ENCODE results near the gene PRR15L. TPM values are rescaled to one million over a fixed set of nuclear protein-coding genes. Genes with fewer than 3 reads are reported as not detected.
"Not testable (repeated sequence)": the region's sequence is repeated elsewhere in the genome, so short reads cannot be mapped to it uniquely, and the experiment has no call there.

PRR15L gene
- total RNA-seq, 3 donors from 2014 or later, result 0.14 to 0.29 TPM; not detected in 1

- H3K9me3 Mint-ChIP-seq; H3K4me3 Mint-ChIP-seq; H3K27me3 Mint-ChIP-seq (ENCODE audit: low read depth); DNase-seq; ATAC-seq: not testable (repeated sequence)
- Mint-ChIP-seq H3K4me1 (ENCODE audit: low read depth) (peaks cover 16% of the 10 kb centered on the region), H3K36me3 (ENCODE audit: insufficient read depth) (peaks cover 44% of the 10 kb centered on the region)
Measured at GRCh38 chr17:47919889-47920288, 37.8 kb downstream of the PRR15L start.

GRCh38 chr17:47918991-47919390 lies 38.7 kb downstream of the PRR15L start:
- Mint-ChIP-seq H3K27me3 (ENCODE audit: low read depth) (no peaks in the 10 kb centered on the region), H3K4me1 (ENCODE audit: low read depth) (peaks cover 18% of the 10 kb centered on the region), H3K36me3 (ENCODE audit: insufficient read depth) (peaks cover 43% of the 10 kb centered on the region), H3K4me3 (no peak overlapping the region), H3K9me3 (no peaks in the 10 kb centered on the region)
- DNase-seq (no peak), ATAC-seq (no peak)

GRCh38 chr17:47918006-47918405 lies 39.7 kb downstream of the PRR15L start:
- Mint-ChIP-seq H3K9me3 (no peaks in the 10 kb centered on the region), H3K4me1 (ENCODE audit: low read depth) (peaks cover 18% of the 10 kb centered on the region)
- ATAC-seq, result no peak

GRCh38 chr17:47917581-47917980 lies 40.1 kb downstream of the PRR15L start:
- ATAC-seq, result no peak
- Mint-ChIP-seq H3K4me3 (no peak overlapping the region), H3K9me3 (no peaks in the 10 kb centered on the region), H3K4me1 (ENCODE audit: low read depth) (peaks cover 18% of the 10 kb centered on the region), H3K27me3 (ENCODE audit: low read depth) (no peaks in the 10 kb centered on the region), H3K36me3 (ENCODE audit: insufficient read depth) (peaks cover 31% of the 10 kb centered on the region)
- no peak for DNase-seq

More at GRCh38 chr17:47918006-47918405, 39.7 kb downstream of the PRR15L start:
- no peak for DNase-seq
- Mint-ChIP-seq H3K36me3 (ENCODE audit: insufficient read depth) (peaks cover 33% of the 10 kb centered on the region), H3K27me3 (ENCODE audit: low read depth) (no peaks in the 10 kb centered on the region), H3K4me3 (no peak overlapping the region)

DNA sequence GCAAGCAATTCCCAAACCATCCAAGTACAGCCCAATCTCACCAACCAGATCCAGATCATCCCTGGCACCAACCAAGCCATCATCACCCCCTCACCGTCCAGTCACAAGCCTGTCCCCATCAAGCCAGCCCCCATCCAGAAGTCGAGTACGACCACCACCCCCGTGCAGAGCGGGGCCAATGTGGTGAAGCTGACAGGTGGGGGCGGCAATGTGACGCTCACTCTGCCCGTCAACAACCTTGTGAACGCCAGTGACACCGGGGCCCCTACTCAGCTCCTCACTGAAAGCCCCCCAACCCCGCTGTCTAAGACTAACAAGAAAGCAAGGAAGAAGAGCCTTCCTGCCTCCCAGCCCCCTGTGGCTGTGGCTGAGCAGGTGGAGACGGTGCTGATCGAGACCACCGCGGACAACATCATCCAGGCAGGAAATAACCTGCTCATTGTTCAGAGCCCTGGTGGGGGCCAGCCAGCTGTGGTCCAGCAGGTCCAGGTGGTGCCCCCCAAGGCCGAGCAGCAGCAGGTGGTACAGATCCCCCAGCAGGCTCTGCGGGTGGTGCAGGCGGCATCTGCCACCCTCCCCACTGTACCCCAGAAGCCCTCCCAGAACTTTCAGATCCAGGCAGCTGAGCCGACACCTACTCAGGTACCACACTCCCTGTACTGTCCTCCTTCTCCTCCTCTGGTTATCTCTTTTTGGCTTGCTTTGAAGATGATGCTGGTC lies 41.0 kb downstream of the PRR15L start:
- no peak for ATAC-seq
- H3K27me3 Mint-ChIP-seq (ENCODE audit: low read depth), result no peaks in the 10 kb centered on the region
- H3K4me3 Mint-ChIP-seq, result no peak overlapping the region
- H3K9me3 Mint-ChIP-seq, result no peaks in the 10 kb centered on the region
- DNase-seq, result no peak
- H3K4me1 Mint-ChIP-seq (ENCODE audit: low read depth), result peaks cover 18% of the 10 kb centered on the region
- H3K36me3 Mint-ChIP-seq (ENCODE audit: insufficient read depth), result peaks cover 29% of the 10 kb centered on the region

DNA sequence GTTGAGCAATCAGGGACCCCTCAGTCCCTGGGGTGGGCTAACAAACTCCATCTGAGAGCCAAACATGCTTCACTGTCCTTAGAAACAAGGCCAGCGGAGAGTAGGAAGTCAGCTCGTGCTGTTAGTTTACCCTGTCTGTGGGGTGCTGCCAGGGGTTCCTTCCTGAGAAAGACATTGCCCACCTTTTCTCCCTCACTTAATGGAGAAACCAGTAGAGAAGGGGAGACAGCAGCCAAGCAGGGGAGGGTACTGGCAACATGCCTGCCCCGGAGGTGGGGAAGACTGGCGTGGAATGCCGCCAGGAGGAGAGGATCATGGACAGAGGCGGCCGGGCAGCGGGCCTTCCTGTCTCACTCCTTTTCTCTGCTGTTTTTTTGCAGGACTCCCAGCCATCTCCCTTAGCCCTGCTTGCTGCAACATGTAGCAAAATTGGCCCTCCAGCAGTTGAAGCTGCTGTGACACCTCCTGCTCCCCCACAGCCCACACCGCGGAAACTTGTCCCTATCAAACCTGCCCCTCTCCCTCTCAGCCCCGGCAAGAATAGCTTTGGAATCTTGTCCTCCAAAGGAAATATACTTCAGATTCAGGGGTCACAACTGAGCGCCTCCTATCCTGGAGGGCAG lies 41.8 kb downstream of the PRR15L start:
- Mint-ChIP-seq H3K27me3 (ENCODE audit: low read depth) (no peaks in the 10 kb centered on the region), H3K4me1 (ENCODE audit: low read depth) (peaks cover 18% of the 10 kb centered on the region), H3K36me3 (ENCODE audit: insufficient read depth) (peaks cover 27% of the 10 kb centered on the region), H3K9me3 (no peaks in the 10 kb centered on the region), H3K4me3 (no peak overlapping the region)
- ATAC-seq (no peak), DNase-seq (no peak)

DNA sequence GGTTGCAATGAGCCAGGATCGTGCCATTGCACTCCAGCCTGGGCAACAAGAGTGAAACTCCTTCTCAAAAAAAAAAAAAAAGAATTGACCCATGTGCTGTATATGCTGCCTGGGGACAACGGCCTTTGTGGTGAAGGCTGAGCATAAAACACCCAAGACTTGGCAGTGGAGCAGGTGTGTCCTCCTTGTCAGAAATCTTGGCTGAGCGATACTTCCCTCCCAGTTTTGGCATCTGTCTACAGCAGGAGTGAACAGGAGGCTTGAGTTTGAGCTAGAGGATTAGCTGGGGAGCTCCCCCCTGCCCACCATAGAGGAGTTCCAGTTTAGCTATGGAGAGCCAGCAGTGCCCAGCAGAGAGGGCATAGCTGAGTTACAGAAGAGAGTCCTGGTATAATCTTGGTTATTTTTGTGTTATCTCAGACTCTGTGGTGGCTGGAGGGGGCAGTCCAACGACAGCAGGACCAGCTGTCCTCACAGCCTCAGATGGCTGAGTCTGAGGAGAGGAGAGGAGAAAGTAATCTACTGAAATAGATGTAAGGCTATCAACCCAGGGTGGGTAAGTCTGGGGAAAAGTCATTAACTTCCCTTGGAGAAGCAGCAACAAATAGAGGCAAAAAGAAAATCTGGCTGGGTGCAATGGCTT lies 43.3 kb downstream of the PRR15L start:
- Mint-ChIP-seq H3K4me3 (no peak overlapping the region), H3K9me3 (no peaks in the 10 kb centered on the region), H3K27me3 (ENCODE audit: low read depth) (no peaks in the 10 kb centered on the region), H3K4me1 (ENCODE audit: low read depth) (peaks cover 13% of the 10 kb centered on the region), H3K36me3 (ENCODE audit: insufficient read depth) (peaks cover 22% of the 10 kb centered on the region)
- DNase-seq (no peak), ATAC-seq (no peak)

DNA sequence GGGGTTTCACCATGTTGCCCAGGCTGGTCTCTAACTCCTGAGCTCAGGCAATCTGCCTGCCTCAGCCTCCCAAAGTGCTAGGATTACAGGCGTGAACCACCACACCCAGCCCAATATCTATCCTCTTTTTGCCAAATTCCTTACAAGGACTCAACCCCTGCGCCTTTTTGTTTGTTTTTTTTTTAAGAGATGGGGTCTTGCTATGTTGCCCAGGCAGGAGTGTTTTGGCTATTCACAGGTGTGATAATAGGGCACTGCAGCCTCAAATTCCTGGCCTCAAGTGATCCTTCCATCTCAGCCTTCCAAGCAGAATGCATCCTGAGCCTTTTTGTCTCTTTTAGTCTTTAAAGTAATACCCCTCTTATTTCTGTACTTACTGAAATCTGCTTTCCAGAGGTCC lies 44.6 kb downstream of the PRR15L start:
- DNase-seq (no peak), ATAC-seq (no peak)
- Mint-ChIP-seq H3K36me3 (ENCODE audit: insufficient read depth) (peaks cover 27% of the 10 kb centered on the region), H3K27me3 (ENCODE audit: low read depth) (no peaks in the 10 kb centered on the region), H3K9me3 (no peaks in the 10 kb centered on the region), H3K4me1 (ENCODE audit: low read depth) (peaks cover 15% of the 10 kb centered on the region), H3K4me3 (no peak overlapping the region)

DNA sequence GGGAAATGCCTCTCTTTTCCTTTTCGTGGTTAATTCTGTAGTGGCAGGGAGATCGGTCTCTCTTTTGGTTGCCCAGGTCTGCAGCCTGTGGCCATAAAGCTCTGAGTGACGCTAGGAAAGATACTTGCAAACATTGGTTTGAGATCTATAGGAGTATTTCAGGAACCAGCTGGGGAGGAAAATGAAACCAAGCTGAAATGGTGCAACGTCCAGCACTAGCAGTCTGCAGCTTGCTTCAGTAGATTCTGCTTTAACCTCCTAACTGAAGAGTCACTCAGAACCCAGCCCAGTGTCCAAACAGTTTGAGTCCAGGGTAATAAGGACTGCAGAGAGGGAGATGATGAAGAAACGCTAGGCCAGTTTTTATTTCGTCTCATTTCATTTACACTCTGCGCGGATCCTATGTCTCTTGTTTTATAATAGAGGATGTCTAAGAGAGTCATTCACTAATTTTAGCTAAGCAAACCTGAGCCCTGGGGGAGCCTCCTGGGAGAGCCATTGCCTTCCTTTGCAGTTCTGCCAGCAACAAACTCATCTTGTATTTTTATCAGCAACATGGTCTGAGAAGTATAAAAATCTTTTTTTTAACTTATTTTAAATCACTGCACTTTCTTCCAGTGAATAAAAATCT lies 49.6 kb downstream of the PRR15L start:
- Mint-ChIP-seq H3K27me3 (ENCODE audit: low read depth) (no peaks in the 10 kb centered on the region), H3K36me3 (ENCODE audit: insufficient read depth) (peaks cover 16% of the 10 kb centered on the region), H3K4me1 (ENCODE audit: low read depth) (peaks cover 29% of the 10 kb centered on the region), H3K4me3 (no peak overlapping the region), H3K9me3 (no peaks in the 10 kb centered on the region)
- ATAC-seq (no peak), DNase-seq (no peak)

GRCh38 chr17:47906443-47906842 lies 51.2 kb downstream of the PRR15L start:
- H3K9me3 Mint-ChIP-seq, result no peaks in the 10 kb centered on the region
- ATAC-seq, result no peak
- H3K4me1 Mint-ChIP-seq (ENCODE audit: low read depth), result peaks cover 38% of the 10 kb centered on the region

GRCh38 chr17:47905221-47905733 lies 52.4 kb downstream of the PRR15L start:
- DNase-seq, result no peak
- Mint-ChIP-seq H3K27me3 (ENCODE audit: low read depth) (no peaks in the 10 kb centered on the region), H3K36me3 (ENCODE audit: insufficient read depth) (peaks cover 26% of the 10 kb centered on the region), H3K9me3 (no peaks in the 10 kb centered on the region), H3K4me1 (ENCODE audit: low read depth) (peaks cover 38% of the 10 kb centered on the region), H3K4me3 (no peak overlapping the region)
- no peak for ATAC-seq

More at GRCh38 chr17:47906443-47906842, 51.2 kb downstream of the PRR15L start:
- Mint-ChIP-seq H3K36me3 (ENCODE audit: insufficient read depth) (peaks cover 26% of the 10 kb centered on the region), H3K27me3 (ENCODE audit: low read depth) (no peaks in the 10 kb centered on the region), H3K4me3 (no peak overlapping the region)
- no peak for DNase-seq

DNA sequence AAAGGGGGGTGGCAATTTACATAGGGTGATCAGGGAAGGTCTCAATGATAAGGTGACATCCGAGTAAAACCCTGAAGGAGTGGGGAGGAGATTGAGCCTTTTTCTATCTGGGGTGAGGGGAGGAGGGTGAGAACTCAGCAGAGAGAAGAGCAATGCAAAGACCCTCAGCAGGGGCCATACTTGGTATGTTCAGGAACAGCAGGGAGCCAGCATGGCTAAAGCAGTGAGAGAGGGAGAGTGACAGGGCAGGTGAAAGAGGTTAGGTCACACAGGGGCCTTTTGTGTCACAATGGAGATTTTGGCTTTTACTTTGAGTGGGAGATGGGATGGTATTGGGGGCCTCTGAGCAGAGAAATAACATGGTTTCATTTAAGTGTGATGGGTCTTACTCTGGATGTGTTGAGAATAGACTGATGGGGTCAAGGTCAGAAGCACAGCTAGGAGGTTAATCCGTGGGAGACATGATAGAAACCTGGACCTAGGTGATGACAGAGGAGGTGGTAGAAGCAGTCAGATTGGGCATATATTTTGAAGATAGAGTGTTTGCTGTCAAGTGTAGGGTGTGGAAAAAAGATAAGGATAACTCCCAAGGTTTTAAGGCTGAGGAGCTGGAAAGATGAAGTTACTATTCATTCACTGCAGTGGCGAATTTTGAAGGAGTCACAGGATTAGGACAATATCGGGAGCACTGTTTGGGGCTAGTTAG lies 55.5 kb downstream of the PRR15L start:
- no peaks in the 10 kb centered on the region for H3K9me3 Mint-ChIP-seq
- peaks cover 45% of the 10 kb centered on the region for H3K4me1 Mint-ChIP-seq (ENCODE audit: low read depth)
- H3K4me3 Mint-ChIP-seq, result no peak overlapping the region
- no peak for ATAC-seq
- DNase-seq, result no peak
- H3K27me3 Mint-ChIP-seq (ENCODE audit: low read depth), result no peaks in the 10 kb centered on the region
- H3K36me3 Mint-ChIP-seq (ENCODE audit: insufficient read depth), result peaks cover 29% of the 10 kb centered on the region
